Loucy (cell line): ENCODE data around the gene SLC7A1.

ENCODE experiments used
- H2AFZ ChIP-seq: fragments of 200-600 bp; sonication (generic); 2 replicates; pipeline ENCODE4 v1.6.0; 2016; ENCODE audit warnings: antibody characterized with exemption, mild to moderate bottlenecking, low read length, moderate library complexity
- H3F3A ChIP-seq: fragments of 200-600 bp; 2 replicates; pipeline ENCODE4 v1.6.0; 2016; ENCODE audit warnings: antibody characterized with exemption, low read depth, mild to moderate bottlenecking
- H3K27me3 ChIP-seq: fragments of 200-600 bp; sonication (generic); 2 replicates; pipeline ENCODE4 v1.6.1; 2014; ENCODE audit warnings: low read length, mild to moderate bottlenecking; ENCODE audit not compliant: insufficient read depth, poor library complexity, severe bottlenecking
- H3K36me3 ChIP-seq: fragments of 200-600 bp; sonication (generic); 2 replicates; pipeline ENCODE4 v1.6.1; 2016; ENCODE audit warnings: low read length; ENCODE audit not compliant: insufficient read depth
- H3K4me1 ChIP-seq: fragments of 200-600 bp; sonication (generic); 2 replicates; pipeline ENCODE4 v1.5.1; 2014; ENCODE audit warnings: low read length, mild to moderate bottlenecking; ENCODE audit not compliant: insufficient read depth, poor library complexity, severe bottlenecking
- H3K4me2 ChIP-seq: fragments of 200-600 bp; sonication (generic); 2 replicates; pipeline ENCODE4 v1.6.0; 2014; ENCODE audit warnings: antibody characterized with exemption, low read length, low read depth, mild to moderate bottlenecking; ENCODE audit not compliant: poor library complexity, severe bottlenecking
- H3K4me3 ChIP-seq: fragments of 200-600 bp; sonication (generic); 2 replicates; pipeline ENCODE4 v1.5.1; 2014; ENCODE audit warnings: low read length, mild to moderate bottlenecking, mixed read lengths; ENCODE audit not compliant: poor library complexity, severe bottlenecking
- H3K79me2 ChIP-seq: fragments of 200-600 bp; sonication (generic); 2 replicates; pipeline ENCODE4 v1.6.1; 2014; ENCODE audit warnings: low read length; ENCODE audit not compliant: insufficient read depth
- H3K9ac ChIP-seq: fragments of 200-600 bp; sonication (generic); 2 replicates; pipeline ENCODE4 v1.6.0; 2014; ENCODE audit warnings: mild to moderate bottlenecking, low read depth, low read length, moderate library complexity; ENCODE audit not compliant: poor library complexity, severe bottlenecking
- H3K9me2 ChIP-seq: fragments of 200-600 bp; sonication (generic); replicated peaks from 2 replicates; pipeline ENCODE4 v1.6.1; 2016; ENCODE audit warnings: low read depth, low read length, mixed read lengths
- H3K9me3 ChIP-seq: fragments of 200-600 bp; sonication (generic); 2 replicates; pipeline ENCODE4 v1.6.1; 2014; ENCODE audit warnings: mild to moderate bottlenecking, antibody characterized with exemption, low read length, low read depth; ENCODE audit not compliant: insufficient read depth
- H4K20me1 ChIP-seq: fragments of 200-600 bp; sonication (generic); 2 replicates; pipeline ENCODE4 v1.6.0; 2014; ENCODE audit warnings: antibody characterized with exemption, low read length, mild to moderate bottlenecking; ENCODE audit not compliant: insufficient read depth, poor library complexity, severe bottlenecking
- EZH2phosphoT487 ChIP-seq: fragments of 200-600 bp; IDR thresholded peaks from 2 replicates; pipeline ENCODE4 v1.6.1; 2018; ENCODE audit warnings: antibody characterized with exemption, mild to moderate bottlenecking, moderate library complexity, borderline replicate concordance
- TF ChIP-seq, protein P1 (sequence below): fragments of 200-600 bp; sonication (generic); conservative IDR thresholded peaks from 2 replicates; pipeline ENCODE4 v1.5.1; 2014; ENCODE audit warnings: mild to moderate bottlenecking, antibody characterized with exemption, low read length

The SLC7A1 gene

DNA sequence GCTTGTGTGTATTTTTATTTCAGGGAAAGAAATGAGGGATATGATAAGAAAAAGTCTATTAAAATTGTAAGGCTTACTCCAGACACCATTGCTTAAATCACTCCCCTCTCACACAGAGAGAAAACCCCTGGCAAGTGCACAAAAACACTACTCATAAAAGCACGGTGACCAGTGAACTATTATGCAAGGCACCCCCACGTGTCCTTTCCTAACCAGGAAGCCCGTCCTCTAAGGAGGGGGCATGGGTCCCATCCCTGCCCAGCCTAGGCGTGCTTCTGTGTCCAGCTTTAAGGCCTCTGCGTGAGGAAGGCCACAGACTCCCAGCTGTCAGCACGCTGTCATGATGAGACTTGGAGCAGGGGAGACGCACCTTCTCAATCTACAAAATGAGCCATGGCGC, 83.5 kb downstream of the SLC7A1 start:
- no peak overlapping the region for H3K4me2 ChIP-seq
- H3K4me3 ChIP-seq, result no peak overlapping the region
- H3K27me3 ChIP-seq, result no peaks in the 10 kb centered on the region
- H3K9ac ChIP-seq, result no peak overlapping the region
- no peak overlapping the region for H2AFZ ChIP-seq
- peaks cover 62% of the 10 kb centered on the region; the same call in 1 of the 2 replicates for H3K36me3 ChIP-seq
- H3K79me2 ChIP-seq, result no peaks in the 10 kb centered on the region
- H4K20me1 ChIP-seq, result peaks cover 3% of the 10 kb centered on the region
- no peaks in the 10 kb centered on the region for H3K9me3 ChIP-seq
- no peaks in the 10 kb centered on the region for H3F3A ChIP-seq
- H3K4me1 ChIP-seq, result peaks cover 3% of the 10 kb centered on the region
- no peaks in the 10 kb centered on the region for H3K9me2 ChIP-seq
- TF ChIP-seq EZH2phosphoT487, result no peak
- TF ChIP-seq, protein P1, sequence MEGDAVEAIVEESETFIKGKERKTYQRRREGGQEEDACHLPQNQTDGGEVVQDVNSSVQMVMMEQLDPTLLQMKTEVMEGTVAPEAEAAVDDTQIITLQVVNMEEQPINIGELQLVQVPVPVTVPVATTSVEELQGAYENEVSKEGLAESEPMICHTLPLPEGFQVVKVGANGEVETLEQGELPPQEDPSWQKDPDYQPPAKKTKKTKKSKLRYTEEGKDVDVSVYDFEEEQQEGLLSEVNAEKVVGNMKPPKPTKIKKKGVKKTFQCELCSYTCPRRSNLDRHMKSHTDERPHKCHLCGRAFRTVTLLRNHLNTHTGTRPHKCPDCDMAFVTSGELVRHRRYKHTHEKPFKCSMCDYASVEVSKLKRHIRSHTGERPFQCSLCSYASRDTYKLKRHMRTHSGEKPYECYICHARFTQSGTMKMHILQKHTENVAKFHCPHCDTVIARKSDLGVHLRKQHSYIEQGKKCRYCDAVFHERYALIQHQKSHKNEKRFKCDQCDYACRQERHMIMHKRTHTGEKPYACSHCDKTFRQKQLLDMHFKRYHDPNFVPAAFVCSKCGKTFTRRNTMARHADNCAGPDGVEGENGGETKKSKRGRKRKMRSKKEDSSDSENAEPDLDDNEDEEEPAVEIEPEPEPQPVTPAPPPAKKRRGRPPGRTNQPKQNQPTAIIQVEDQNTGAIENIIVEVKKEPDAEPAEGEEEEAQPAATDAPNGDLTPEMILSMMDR, result no peak

DNA sequence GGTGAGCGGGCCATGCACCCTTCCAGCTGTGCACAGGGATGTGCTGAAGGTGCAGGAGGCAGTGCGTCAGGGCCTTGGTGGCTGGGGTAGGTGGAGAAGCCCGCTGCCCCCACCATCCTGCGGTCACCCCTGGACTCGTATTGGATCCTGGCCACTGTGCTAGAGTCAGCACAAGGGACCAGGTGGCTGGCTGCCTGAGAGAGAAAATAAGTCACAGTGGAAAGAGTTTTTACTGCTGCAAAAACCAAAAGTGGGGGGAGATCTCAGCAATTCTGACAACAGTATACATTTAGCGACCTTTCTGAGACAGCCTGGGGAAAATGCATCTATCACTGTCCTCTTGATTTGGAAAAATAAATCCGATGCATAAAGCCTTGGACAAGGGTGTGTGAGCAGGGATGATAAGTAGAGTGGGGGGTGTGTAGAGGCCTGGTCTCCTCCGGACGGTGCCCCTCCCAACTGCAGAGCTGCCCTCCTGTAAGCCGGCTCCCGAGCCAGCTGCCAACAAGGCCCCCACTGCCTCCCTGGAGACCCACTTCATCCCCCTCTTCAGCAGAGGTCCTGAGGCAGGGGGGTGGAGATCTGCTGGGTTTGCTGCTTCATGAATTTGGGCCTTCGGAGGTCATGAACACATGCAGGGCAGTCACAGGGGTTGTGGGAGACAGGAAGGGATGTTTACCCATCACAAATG, 84.2 kb downstream of the SLC7A1 start:
- peaks cover 55% of the 10 kb centered on the region; the same call in 1 of the 2 replicates for H3K36me3 ChIP-seq
- H3K4me3 ChIP-seq, result no peak overlapping the region
- H3F3A ChIP-seq, result no peaks in the 10 kb centered on the region
- no peak overlapping the region for H3K9ac ChIP-seq
- no peak overlapping the region for H3K4me2 ChIP-seq
- H3K4me1 ChIP-seq, result peaks cover 3% of the 10 kb centered on the region
- H2AFZ ChIP-seq, result no peak overlapping the region
- no peaks in the 10 kb centered on the region for H3K9me2 ChIP-seq
- TF ChIP-seq EZH2phosphoT487, result no peak
- TF ChIP-seq, protein P1, result no peak
- H4K20me1 ChIP-seq, result peaks cover 3% of the 10 kb centered on the region
- H3K27me3 ChIP-seq, result no peaks in the 10 kb centered on the region
- no peaks in the 10 kb centered on the region for H3K9me3 ChIP-seq
- no peaks in the 10 kb centered on the region for H3K79me2 ChIP-seq

DNA sequence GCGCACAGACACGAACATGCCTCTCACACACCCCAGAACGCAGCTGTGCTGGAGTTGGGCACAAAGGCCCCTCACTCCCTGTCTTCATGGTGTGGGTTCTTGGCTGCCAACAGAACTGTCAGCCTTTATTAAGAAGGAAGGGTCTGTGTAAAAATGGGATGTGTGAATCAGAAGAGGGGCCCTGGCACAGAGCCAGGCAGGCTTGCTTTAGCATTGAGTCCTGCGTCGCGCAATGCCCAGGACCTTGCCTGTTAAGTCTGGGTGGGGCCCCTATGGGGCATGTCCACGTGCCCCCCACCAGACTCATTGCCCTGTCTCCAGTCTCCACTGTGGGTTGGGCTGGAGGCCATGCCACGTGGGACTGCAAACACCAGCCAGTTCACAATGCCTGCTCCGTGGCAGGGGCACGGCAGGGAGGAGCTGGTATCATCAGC, 84.8 kb downstream of the SLC7A1 start:
- TF ChIP-seq EZH2phosphoT487, result no peak
- TF ChIP-seq, protein P1, result no peak
- Histone ChIP-seq H3K9ac (no peak overlapping the region), H3K36me3 (peaks cover 49% of the 10 kb centered on the region; the same call in 1 of the 2 replicates), H4K20me1 (peaks cover 3% of the 10 kb centered on the region), H3K4me3 (no peak overlapping the region), H3K9me3 (no peaks in the 10 kb centered on the region), H3F3A (no peaks in the 10 kb centered on the region), H3K9me2 (no peaks in the 10 kb centered on the region), H3K79me2 (no peaks in the 10 kb centered on the region), H3K4me2 (no peak overlapping the region), H3K27me3 (no peaks in the 10 kb centered on the region), H3K4me1 (peaks cover 3% of the 10 kb centered on the region), H2AFZ (no peak overlapping the region)
